T-helper 1 cell treated with Interleukin-12 subunit alpha and Interleukin-12 subunit beta and Interleukin-4 antibody, amounts not matched to agents 30 μg/mL and 1 μg/mL, for 36 hours (primary cell): ENCODE data around the gene SNRNP48.

Source experiments
- H3K27ac Mint-ChIP-seq: one replicate; pipeline ENCODE4 v1.8.0; 2021; ENCODE audit warnings: mild to moderate bottlenecking, mixed read lengths
- H3K27me3 Mint-ChIP-seq: one replicate; pipeline ENCODE4 v1.8.0; 2021; ENCODE audit warnings: low read depth, mixed read lengths
- H3K36me3 Mint-ChIP-seq: one replicate; pipeline ENCODE4 v1.8.0; 2021; ENCODE audit warnings: low read depth, mixed read lengths
- H3K4me1 Mint-ChIP-seq: one replicate; pipeline ENCODE4 v1.8.0; 2021; ENCODE audit warnings: low read depth, mixed read lengths
- H3K4me3 Mint-ChIP-seq: one replicate; pipeline ENCODE4 v1.8.0; 2021; ENCODE audit warnings: mild to moderate bottlenecking, moderate library complexity, mixed read lengths
- H3K9me3 Mint-ChIP-seq: one replicate; pipeline ENCODE4 v1.8.0; 2021; ENCODE audit warnings: mixed read lengths

The SNRNP48 gene

GRCh38 chr6:7589949-7590917 lies at the start of gene SNRNP48:
TSS of gene SNRNP48 (plus strand) at chr6:7590198. CDS start at chr6:7590258, 60 bp downstream.
- peaks cover 7% of the 10 kb centered on the region for H3K36me3 Mint-ChIP-seq
- H3K9me3 Mint-ChIP-seq, result no peaks in the 10 kb centered on the region
- peaks cover 30% of the 10 kb centered on the region for H3K4me1 Mint-ChIP-seq
- H3K27ac Mint-ChIP-seq, result peak within 1 kb of the TSS; percentile 91
- H3K27me3 Mint-ChIP-seq, result no peaks in the 10 kb centered on the region
- peak within 1 kb of the TSS; percentile 99 for H3K4me3 Mint-ChIP-seq

- Mint-ChIP-seq H3K9me3 (no peaks in the 10 kb centered on the region), H3K27ac (no peak overlapping the region), H3K4me1 (peaks cover 6% of the 10 kb centered on the region), H3K4me3 (peak overlapping the region; percentile 57), H3K36me3 (no peaks in the 10 kb centered on the region), H3K27me3 (peaks cover 83% of the 10 kb centered on the region)
Observed at GRCh38 chr6:7540595-7540994, 49.4 kb upstream of the SNRNP48 start.

- Mint-ChIP-seq H3K4me3 (peak within 1 kb of the TSS; percentile 79), H3K27ac (no peak within 1 kb of the TSS), H3K27me3 (peaks cover 81% of the 10 kb centered on the region), H3K4me1 (peaks cover 6% of the 10 kb centered on the region), H3K9me3 (no peaks in the 10 kb centered on the region), H3K36me3 (no peaks in the 10 kb centered on the region)
Observed at GRCh38 chr6:7541175-7542064, 48.6 kb upstream of the SNRNP48 start, which contains the start of gene DSP. TSS of gene DSP (plus strand) at chr6:7541671. CDS start at chr6:7541916, 245 bp downstream.

- Mint-ChIP-seq H3K4me1 (peaks cover 6% of the 10 kb centered on the region), H3K36me3 (no peaks in the 10 kb centered on the region), H3K9me3 (no peaks in the 10 kb centered on the region), H3K27ac (no peak overlapping the region), H3K27me3 (peaks cover 80% of the 10 kb centered on the region), H3K4me3 (peak overlapping the region; percentile 79)
Observed at GRCh38 chr6:7542065-7542873, 47.7 kb upstream of the SNRNP48 start.

- H3K27me3 Mint-ChIP-seq, result peaks cover 78% of the 10 kb centered on the region
- no peaks in the 10 kb centered on the region for H3K9me3 Mint-ChIP-seq
- no peaks in the 10 kb centered on the region for H3K36me3 Mint-ChIP-seq
- peak overlapping the region; percentile 14 for H3K4me3 Mint-ChIP-seq
- H3K4me1 Mint-ChIP-seq, result peaks cover 6% of the 10 kb centered on the region
- H3K27ac Mint-ChIP-seq, result no peak overlapping the region
Observed at GRCh38 chr6:7542874-7543624, 46.9 kb upstream of the SNRNP48 start.

- peak overlapping the region; percentile 7 for H3K4me3 Mint-ChIP-seq
- H3K27me3 Mint-ChIP-seq, result peaks cover 77% of the 10 kb centered on the region
- no peaks in the 10 kb centered on the region for H3K9me3 Mint-ChIP-seq
- peaks cover 6% of the 10 kb centered on the region for H3K4me1 Mint-ChIP-seq
- no peak overlapping the region for H3K27ac Mint-ChIP-seq
- no peaks in the 10 kb centered on the region for H3K36me3 Mint-ChIP-seq
Observed at GRCh38 chr6:7543789-7544424, 46.1 kb upstream of the SNRNP48 start.

- Mint-ChIP-seq H3K27ac (no peak overlapping the region), H3K4me3 (no peak overlapping the region), H3K9me3 (no peaks in the 10 kb centered on the region), H3K27me3 (peaks cover 76% of the 10 kb centered on the region), H3K36me3 (no peaks in the 10 kb centered on the region), H3K4me1 (peaks cover 6% of the 10 kb centered on the region)
Observed at GRCh38 chr6:7544597-7544996, 45.4 kb upstream of the SNRNP48 start.

- peaks cover 70% of the 10 kb centered on the region for H3K27me3 Mint-ChIP-seq
- H3K9me3 Mint-ChIP-seq, result no peaks in the 10 kb centered on the region
- peaks cover 6% of the 10 kb centered on the region for H3K4me1 Mint-ChIP-seq
- no peak overlapping the region for H3K27ac Mint-ChIP-seq
- no peak overlapping the region for H3K4me3 Mint-ChIP-seq
- no peaks in the 10 kb centered on the region for H3K36me3 Mint-ChIP-seq
Observed at GRCh38 chr6:7545316-7546019, 44.5 kb upstream of the SNRNP48 start.

GRCh38 chr6:7546020-7546369 lies 44.0 kb upstream of the SNRNP48 start:
- Mint-ChIP-seq H3K27ac (no peak overlapping the region), H3K9me3 (no peaks in the 10 kb centered on the region), H3K27me3 (peaks cover 70% of the 10 kb centered on the region), H3K36me3 (no peaks in the 10 kb centered on the region), H3K4me1 (peaks cover 1% of the 10 kb centered on the region), H3K4me3 (no peak overlapping the region)

- Mint-ChIP-seq H3K36me3 (no peaks in the 10 kb centered on the region), H3K9me3 (no peaks in the 10 kb centered on the region), H3K27ac (no peak overlapping the region), H3K4me1 (no peaks in the 10 kb centered on the region), H3K27me3 (peaks cover 70% of the 10 kb centered on the region), H3K4me3 (no peak overlapping the region)
Observed at GRCh38 chr6:7546383-7546782, 43.6 kb upstream of the SNRNP48 start.

GRCh38 chr6:7546896-7547295 lies 43.1 kb upstream of the SNRNP48 start:
- H3K4me3 Mint-ChIP-seq, result no peak overlapping the region
- H3K4me1 Mint-ChIP-seq, result no peaks in the 10 kb centered on the region
- no peaks in the 10 kb centered on the region for H3K9me3 Mint-ChIP-seq
- H3K36me3 Mint-ChIP-seq, result no peaks in the 10 kb centered on the region
- peaks cover 71% of the 10 kb centered on the region for H3K27me3 Mint-ChIP-seq
- H3K27ac Mint-ChIP-seq, result no peak overlapping the region

- no peak overlapping the region for H3K4me3 Mint-ChIP-seq
- H3K27me3 Mint-ChIP-seq, result peaks cover 73% of the 10 kb centered on the region
Observed at GRCh38 chr6:7547315-7547714, 42.7 kb upstream of the SNRNP48 start.

GRCh38 chr6:7550433-7550801 lies 39.6 kb upstream of the SNRNP48 start:
- no peaks in the 10 kb centered on the region for H3K36me3 Mint-ChIP-seq
- H3K4me3 Mint-ChIP-seq, result no peak overlapping the region
- no peaks in the 10 kb centered on the region for H3K9me3 Mint-ChIP-seq
- H3K27me3 Mint-ChIP-seq, result peaks cover 69% of the 10 kb centered on the region
- H3K4me1 Mint-ChIP-seq, result no peaks in the 10 kb centered on the region
- H3K27ac Mint-ChIP-seq, result no peak overlapping the region

More at GRCh38 chr6:7547315-7547714, 42.7 kb upstream of the SNRNP48 start:
- Mint-ChIP-seq H3K27ac (no peak overlapping the region), H3K36me3 (no peaks in the 10 kb centered on the region), H3K9me3 (no peaks in the 10 kb centered on the region), H3K4me1 (no peaks in the 10 kb centered on the region)
